HCEC 1CT (cell line): ENCODE results near the gene SLC2A9.

Source experiments
- DNase-seq: peaks from one replicate; pipeline ENCODE4 v3.0.0-alpha.2; 2017

SLC2A9 gene

DNA sequence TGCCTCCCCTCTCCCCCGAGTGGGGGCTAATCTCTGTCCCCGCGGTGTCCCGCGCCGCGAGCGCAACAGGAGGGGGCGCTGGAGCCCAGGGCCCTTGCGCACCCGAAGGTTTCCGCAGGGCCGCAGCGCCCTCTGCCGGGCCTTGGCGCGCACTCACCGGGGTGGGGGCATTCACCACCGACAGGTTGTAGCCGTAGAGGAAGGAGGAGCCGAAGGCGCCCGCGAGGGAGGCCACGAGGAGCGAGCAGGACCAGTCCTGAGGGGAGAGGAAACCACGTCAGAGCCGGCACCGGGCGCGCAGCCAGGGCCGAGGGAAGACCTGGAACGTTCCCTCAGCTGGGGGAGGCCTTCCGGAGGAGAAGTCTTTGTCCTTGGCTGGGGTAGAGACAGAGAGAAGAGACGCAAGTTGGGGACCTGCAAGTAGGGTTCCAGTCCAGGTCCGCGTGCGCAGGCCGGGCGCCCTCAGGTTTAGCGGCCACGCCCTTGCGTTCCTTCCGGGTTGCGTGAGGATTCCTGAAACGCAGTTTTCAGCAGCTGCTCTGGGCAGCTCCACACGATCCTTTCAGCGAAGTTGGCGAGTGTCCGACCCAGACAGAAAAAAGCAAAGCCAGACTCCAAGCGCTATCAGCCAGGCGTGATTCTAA lies 2.4 kb downstream of the SLC2A9 start:
- no peak for DNase-seq

DNA sequence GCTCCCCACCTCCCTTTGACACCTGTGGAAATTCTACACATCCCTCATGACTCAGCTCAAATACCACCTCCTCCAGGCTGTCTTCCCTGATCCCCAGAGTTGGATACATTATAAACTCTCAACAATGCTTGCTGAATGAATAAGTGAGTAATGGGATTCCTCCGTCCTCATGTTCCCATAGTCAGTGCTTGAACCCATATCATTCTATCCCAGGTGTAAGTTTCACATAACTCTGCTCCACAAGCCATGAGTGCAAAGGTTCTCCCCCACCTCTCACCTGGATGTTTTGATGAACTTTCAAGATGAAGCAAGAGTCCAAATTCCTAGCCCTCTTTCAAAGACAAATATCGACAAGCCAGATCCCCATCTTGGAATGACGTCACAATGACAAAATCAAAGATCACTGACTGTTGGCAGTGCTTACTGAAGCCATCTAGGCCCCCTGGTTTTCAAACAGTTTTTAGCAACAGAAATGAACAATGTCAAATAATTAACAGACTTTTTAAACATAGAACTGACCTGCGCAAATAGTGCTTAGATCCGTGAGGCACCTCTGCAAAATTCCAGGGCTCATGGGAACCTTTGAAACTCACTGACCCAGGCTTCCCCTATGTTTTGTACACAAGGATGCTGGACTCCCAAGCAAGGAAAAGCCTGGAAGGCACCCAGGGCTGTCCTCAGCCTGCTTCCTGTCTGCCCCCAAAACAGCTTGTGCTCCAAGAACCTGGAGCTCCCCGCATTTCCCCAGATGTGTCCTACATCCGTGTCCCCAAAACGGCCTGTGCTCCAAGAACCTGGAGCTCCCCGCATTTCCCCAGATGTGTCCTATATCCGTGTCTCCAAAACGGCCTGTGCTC lies 4.0 kb downstream of the SLC2A9 start:
- no peak for DNase-seq

DNA sequence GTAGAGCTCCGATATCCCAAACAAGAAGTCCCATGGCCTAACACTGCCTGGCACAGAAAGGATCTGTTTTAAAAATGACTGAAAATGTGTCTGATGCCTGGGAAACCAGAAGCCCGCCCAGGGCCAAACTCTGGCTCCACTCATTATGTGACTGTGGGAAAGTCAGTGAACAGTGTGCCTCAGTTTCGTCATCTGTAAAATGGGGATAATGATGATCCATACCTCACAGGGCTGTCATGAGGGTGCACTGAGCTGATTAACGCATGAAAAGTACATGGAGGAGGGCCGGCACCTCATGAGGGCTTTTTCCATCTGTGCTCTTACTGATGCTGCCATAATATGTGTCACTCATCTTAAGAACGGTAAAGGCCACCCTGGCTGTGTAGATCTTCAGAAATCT lies 5.1 kb downstream of the SLC2A9 start:
- DNase-seq, result no peak

DNA sequence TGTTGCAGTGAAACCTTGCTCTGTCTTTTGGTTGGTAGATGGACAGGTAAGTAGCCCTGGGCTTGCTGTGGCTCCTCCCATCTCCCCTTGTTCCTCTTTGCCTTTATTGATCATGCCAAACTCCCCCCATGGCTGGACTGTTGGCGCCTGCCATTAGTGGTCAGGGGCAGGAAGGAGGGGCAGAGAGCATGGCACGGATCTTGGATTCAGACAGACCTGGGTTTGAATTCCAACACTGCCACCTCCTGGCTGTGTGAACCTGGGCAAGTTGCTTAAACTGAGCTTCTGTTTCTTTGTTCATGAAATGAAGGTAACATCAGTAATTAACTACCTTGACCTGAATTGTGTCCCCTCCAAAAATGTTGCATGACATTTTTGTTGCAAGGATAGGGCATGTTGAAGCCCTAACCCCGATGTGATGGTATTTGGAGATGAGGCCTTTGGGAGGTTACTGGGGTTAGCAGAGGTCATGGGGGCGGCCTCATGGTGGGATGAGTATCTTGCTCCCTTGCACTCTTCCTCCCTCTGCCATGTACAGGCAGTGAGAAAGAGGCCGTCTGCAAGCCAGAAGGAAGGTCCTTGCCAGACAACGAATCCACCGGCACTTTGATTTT lies 6.0 kb downstream of the SLC2A9 start:
- DNase-seq, result no peak

DNA sequence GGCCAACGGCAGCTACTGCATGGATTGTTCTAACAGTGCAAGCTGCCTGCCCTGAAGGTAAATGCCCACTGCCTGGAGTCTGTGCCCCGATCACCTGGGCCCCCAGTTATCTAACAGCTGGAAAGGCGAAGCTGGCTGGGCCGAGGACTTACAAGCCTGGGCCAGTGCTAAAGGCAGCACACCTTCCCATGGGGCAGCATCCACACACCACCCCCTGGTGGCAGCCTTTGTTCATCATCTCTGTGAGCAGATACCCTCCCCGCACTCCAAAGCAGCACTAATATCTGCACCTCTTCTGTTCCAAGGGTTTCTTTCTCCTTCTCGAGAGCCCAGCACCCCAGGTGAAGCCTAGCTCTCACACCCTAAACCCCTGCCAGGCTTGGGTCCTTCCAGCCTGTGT lies 7.6 kb downstream of the SLC2A9 start:
- DNase-seq, result no peak

DNA sequence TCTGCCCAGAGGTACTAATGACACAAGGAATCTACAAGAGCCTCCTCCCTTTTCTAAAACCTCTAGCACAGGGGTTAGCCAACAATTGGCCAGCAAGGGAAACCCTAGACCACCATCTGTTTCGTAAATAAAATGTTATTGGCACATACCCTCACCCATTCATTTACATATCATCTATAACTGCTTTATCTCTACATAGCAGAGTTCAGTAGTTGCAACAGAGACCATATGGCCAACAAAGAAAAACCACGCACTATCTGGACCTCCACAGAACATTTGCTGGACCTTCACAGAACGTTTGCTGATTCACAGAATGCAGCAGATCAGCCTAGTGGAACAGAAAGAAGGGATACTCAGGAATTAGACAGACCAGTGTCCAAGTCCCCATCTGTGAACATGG lies 9.4 kb downstream of the SLC2A9 start:
- no peak for DNase-seq

DNA sequence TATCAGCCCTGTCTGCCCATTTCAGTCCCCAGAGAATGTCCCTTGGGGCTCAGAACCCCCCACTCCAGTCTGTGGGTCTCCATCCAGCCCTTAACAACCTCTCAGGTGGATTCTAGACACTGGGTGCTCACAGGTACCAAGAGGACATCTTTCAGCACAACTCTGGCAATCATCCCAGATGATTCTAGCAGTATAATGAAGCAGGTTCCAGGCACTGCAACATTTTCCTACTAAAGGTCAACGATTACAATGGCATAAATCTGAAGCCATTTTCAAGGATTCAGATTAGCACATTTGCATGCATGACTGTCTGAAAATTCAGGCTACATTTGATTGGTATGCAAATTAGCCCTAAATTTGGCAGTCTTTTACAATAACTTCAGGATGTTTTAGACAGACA lies 10.0 kb downstream of the SLC2A9 start:
- DNase-seq, result no peak

DNA sequence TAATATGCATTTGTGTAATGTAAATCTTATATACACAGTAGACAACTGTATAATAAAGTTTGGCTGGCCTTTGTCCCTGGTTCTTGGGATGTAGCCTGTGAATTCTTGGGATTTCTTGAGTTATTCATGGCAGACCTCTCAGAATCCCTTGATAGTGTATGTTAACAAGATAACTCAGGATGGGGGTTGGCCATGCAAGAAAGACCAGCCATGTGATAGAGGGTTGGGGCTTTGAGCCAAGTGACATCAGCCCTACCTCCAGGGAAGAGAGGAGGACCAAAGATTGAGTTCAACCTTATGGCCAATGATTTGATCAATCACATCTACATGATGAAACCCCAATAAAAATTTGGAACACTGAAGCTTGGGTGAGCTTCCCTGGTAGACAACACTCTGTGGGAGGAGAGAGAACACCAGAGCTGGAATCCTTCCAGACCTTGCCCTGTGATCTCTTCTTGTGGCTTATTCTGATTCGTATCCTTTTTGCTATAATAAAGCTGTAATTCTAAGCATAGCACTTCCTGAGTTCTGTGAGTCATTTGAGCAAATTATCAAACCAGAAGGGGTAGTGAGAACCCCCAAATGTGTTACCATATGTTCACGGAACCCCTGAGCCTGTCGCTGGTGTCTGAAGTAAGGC lies 11.3 kb downstream of the SLC2A9 start:
- DNase-seq, result no peak

DNA sequence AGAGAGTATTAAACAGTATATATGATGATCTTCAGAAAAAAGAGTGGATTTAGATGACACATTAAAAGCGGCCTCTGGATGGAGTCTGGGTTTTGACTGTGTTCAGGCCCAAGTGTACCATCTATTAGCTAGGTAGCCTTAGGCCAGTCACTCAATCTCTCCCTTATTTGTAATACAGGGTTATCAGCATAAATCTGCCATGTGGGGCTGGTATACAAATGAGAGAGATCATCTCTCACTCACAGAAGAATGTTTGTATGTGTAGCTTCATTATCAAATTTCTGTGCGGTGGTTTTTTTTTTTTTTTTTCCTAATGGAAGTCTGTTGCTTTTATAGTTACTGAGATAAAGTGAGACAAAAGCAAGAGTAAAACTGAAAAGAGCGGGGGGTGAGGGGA lies 12.7 kb downstream of the SLC2A9 start:
- no peak for DNase-seq

DNA sequence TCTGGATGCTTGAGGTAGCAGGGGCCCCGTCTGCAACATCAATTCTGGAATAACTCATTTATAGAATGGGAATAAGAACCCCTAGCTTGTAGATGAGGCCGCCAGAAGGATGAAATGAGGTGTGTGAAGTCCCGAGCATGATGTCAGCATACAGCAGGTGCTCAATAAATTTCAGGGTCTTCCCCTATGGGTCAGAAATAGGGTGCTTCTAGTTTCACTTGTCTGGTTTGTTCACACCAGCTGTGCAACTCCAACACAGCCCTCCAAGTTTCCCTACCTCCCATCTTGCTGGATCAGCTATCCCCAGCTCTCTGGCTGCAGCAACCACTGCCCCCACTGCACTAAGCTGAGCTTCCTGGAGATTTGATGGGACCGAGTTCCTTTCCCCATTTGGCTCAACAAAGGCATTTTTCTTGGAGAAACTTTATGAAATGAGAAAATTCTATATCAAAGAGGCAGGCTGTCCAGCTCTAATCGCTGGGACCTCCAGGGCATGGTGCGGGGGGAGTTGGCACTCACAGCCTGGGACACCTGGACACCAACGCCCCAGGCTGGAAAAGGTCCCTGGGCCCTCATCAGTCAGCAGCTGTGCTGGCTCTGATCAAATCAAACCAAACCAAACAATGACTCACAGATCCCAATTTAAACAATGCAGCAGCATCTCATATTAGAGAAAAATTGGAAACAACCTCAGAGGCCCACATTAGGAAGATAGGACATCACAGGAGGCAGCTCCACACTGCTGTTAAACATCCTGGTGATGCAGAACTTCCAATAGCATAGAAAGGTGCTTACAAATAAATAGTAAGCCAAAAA lies 13.3 kb downstream of the SLC2A9 start:
- DNase-seq, result no peak

DNA sequence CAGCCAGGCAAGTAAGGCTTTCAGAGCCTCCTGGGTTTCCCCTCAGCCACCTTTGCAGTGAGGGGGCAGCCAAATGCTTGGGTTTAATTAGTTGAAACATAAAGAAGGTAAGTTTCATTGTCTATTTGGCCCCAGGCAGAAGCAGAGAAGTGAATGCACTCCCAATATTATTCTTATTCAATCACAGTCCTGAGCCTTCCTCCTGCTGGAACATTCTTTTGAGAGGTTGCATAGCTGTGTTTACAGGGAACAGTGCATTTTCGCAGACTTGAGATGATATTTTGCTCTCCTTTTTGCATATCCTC lies 13.9 kb downstream of the SLC2A9 start:
- no peak for DNase-seq

DNA sequence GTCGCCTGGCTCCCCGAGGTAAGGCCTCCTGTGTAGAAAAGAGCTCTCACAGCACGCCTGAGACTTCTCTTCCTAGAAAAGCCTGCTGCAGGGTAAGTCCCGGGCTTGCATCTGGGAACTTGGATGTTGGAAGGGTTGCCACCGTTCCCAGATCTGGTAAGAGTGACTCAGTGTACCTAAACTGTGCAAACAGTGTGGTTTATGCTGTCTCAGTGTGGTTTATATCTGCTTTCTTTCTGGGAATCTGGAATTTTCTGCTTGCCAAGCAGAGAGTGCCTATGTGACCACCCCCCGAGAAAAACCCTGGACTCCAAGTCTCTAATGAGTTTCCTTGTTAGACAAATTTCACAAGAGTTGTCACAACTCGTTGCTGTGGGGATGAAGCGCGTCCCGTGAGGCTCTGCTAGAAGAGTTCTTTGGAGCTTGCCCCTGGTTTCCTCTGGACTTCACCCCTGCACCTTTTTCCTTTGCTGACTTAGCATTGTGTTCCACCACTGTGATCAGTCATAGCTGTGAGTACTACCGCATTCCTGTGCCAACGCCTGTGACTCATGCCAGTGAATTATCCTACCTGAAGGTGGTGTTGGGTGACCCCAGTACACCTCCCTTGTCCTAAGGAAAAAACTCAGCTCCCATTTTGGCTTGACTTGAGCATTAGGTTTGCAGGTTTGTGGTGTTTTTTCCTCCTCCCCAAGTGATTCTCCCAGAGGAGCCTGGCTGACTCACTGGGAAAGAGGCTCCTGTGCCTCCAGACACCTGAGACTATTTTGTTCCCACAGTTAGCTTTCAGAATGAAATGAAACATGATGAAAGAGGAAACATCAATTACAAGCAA lies 14.5 kb downstream of the SLC2A9 start:
- DNase-seq, result no peak

DNA sequence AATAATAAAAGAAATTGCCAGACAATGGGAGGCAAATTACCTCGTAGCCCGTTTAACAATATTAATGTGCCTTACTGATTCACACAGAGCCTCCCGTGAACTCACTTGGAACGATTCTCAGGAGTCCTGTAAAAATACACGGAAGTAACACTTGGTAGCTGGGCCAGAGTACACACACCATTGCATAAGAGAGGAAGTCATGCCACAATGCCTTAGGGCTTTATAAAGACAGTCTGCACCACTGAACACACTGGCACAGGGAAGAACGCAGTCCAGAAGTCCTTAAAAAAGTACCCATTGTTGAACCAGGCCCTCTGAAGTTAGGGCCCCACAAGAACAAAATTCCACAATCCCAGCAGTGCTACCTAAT lies 15.1 kb downstream of the SLC2A9 start:
- DNase-seq, result no peak

DNA sequence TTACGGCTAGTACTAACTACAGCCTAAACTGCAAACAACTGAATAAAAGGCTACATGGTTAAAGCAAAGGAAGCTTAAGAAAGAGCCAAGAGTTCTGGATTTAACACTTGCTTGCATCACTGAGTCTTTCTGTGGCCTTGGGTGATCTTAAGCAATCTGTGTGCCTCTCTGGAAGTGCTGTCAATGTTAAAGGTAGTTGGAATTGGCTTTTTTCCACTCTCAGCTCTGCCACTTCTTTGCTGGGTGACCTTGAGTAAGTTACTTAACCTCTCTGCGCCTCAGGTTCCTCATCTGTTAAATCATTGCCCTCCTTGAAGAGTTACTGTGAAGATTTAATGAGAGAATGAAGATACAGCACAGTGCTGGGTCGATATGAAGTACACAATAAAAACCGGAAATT lies 15.7 kb downstream of the SLC2A9 start:
- DNase-seq, result no peak

DNA sequence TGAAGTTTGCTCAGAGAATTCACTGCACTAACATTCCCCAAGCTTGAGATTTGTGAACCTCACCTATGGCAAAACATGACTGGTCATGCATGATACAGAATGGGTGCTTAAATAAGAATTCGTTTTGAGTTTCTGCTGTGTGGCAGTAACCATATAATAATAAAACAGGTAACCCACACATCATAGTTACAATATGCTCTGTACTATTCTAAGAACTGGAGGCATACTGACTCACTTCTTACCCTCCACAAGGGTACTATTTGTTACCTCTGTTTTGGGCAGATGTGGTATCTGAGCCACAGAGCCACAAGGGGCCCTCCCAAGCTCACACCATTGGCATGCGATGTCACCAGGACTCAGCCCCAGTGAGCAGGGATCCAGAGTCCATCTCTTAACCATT lies 17.6 kb downstream of the SLC2A9 start:
- DNase-seq, result no peak

DNA sequence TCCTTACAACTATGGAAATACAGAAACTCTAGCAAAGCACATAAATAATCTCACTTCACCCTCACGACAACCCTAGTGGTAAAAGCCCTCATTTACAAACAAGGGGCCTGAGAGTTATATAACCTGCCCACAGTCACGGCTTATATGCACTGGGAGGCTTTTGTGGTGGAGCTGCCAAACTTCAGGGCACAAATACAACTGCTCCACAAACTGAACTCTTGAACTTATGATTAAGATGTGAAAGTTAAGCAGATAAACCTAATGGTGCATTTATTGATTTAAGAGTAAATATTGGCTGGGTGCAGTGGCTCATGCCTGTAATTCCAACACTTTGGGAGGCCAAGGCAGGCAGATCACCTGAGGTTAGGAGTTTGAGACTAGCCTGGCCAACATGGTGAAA lies 19.0 kb downstream of the SLC2A9 start:
- DNase-seq, result no peak

DNA sequence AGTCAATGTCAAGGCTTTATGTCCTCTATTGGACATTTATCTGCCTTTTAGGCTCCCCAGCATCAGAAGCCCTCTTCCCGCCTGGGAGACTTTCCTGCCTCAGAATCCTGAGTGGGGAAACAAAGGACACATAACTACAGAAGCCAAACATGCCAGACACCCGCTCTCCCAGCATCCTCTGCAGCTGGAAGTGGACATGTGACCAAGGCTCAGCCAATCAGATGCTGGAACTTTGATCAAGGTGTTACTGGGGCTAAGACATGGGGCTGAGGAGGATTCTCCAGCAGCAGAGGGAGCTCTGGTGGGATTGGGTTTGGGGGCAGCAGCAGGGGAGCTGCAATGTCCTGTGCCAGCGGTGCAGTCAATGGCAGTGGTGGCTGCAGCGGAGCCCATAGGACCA lies 19.5 kb downstream of the SLC2A9 start:
- no peak for DNase-seq

DNA sequence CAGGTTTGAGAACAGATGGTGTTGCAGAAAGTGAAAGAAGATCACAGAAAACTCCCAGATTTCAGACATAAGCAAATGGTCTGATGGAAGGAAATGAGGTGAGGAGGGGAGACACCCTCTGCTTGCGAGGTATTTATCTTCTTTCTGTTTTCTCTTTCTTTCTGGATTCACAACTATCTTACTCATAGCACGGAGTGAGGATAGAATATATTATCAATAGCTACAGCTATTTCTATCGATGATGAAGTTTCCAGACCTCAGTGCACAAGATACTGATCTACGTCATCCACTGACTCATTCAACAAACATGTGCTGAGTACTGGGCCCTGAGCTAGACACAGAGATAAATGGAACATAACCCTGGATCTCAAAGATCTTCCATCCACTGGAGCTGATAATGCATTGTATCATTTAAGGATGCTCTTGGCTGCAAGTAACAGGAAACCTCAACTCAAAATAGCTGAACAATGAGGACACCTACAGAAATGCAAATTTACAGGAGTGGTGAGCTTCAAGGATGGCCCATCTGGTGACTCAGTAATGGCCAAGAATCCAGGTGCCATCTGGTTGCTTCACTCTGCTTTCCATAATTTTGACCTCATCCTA lies 21.2 kb downstream of the SLC2A9 start:
- no peak for DNase-seq

DNA sequence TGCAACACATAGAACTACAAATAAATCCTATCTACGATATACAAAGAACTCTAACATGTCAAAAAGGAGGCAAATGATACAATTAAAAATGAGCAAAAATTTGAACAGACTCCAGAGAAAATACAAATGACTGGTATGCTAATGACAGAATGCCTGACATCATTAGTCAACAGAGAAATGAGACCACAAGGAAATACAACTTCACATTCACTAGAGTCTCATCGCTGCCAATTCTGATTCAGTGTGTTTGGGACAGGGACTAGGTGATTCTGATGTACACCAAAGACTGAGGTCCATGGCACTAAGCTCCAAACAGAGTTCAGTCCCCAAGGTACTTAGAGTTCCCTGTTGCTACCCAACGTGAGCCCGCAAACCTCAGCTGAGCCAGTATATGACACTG lies 23.4 kb downstream of the SLC2A9 start:
- no peak for DNase-seq

DNA sequence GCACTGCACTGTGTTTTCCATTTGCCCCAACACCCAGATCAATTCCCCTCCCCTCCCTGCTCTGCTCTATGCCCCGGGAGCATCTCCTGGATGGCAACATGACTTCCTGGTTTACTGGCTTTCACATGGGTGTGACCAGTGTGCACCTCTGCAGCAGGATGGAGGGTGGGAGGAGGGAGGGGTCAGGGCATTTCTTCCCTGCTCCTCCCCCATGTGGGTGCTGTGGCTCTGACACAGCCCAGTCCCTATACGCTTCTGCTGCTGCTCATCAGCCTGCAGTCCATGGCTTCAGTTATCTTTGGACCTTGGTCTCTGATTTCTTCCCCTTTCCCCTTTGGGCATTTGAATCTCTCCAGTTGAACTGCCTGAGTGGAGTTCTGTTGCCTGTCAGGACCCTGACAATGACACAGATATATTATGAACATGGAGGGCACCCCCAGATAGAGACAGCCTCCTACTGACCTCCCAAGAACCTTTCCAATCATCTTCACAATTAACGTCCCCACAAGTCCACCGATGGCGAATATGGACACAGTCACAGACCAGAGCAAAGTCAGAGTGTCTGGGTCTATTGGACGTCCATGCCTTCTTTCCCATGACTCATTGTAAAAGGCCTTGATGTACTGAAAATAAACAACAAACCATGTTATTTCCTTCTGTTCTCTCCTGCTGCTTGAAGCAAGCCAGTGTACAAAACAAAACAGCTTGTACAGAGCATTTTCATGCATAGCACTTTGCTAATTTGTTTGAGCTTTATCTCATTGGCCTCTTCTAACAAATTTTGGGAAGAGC lies 24.8 kb downstream of the SLC2A9 start:
- DNase-seq, result no peak
